MM.1S (cell line): ENCODE results near the gene IL19.

ENCODE experiments used
- DNase-seq: peaks from one replicate; pipeline ENCODE4 v3.0.0-alpha.2; 2015
- H2AFZ ChIP-seq: fragments of 300-600 bp; sonication (generic); 2 replicates; pipeline ENCODE4 v1.6.0; 2016; ENCODE audit warnings: antibody characterized with exemption, low read length
- H3F3A ChIP-seq: fragments of 300-600 bp; sonication (generic); 2 replicates; pipeline ENCODE4 v1.6.1; 2016; ENCODE audit warnings: mild to moderate bottlenecking, antibody characterized with exemption, low read length, moderate library complexity, mixed read lengths; ENCODE audit not compliant: insufficient read depth
- H3K27ac ChIP-seq: fragments of 300-600 bp; sonication (generic); 2 replicates; pipeline ENCODE4 v1.5.1; 2016; ENCODE audit warnings: mild to moderate bottlenecking, low read length
- H3K27me3 ChIP-seq: fragments of 300-600 bp; sonication (generic); replicated peaks from 2 replicates; pipeline ENCODE4 v1.6.0; 2016; ENCODE audit warnings: low read length; ENCODE audit not compliant: insufficient read depth
- H3K36me3 ChIP-seq: fragments of 300-600 bp; sonication (generic); replicated peaks from 2 replicates; pipeline ENCODE4 v1.6.1; 2016; ENCODE audit warnings: mild to moderate bottlenecking, low read length, mixed read lengths; ENCODE audit not compliant: insufficient read depth
- H3K4me1 ChIP-seq: fragments of 300-600 bp; sonication (generic); 2 replicates; pipeline ENCODE4 v1.6.1; 2016; ENCODE audit warnings: low read length, mixed read lengths
- H3K4me2 ChIP-seq: fragments of 300-600 bp; sonication (generic); 2 replicates; pipeline ENCODE4 v1.6.0; 2016; ENCODE audit warnings: low read depth, low read length
- H3K4me3 ChIP-seq: fragments of 300-600 bp; sonication (generic); 2 replicates; pipeline ENCODE4 v1.5.1; 2016; ENCODE audit warnings: low read length, mixed read lengths
- H3K79me2 ChIP-seq: fragments of 300-600 bp; sonication (generic); 2 replicates; pipeline ENCODE4 v1.6.1; 2016; ENCODE audit warnings: mixed run types, low read length, mixed read lengths
- H3K9ac ChIP-seq: fragments of 300-600 bp; sonication (generic); 2 replicates; pipeline ENCODE4 v1.6.1; 2016; ENCODE audit warnings: low read length, mixed read lengths
- H3K9me2 ChIP-seq: fragments of 300-600 bp; sonication (generic); replicated peaks from 2 replicates; pipeline ENCODE4 v1.6.1; 2016; ENCODE audit warnings: mild to moderate bottlenecking, low read length, mixed read lengths; ENCODE audit not compliant: insufficient read depth
- H3K9me3 ChIP-seq: fragments of 300-600 bp; sonication (generic); replicated peaks from 2 replicates; pipeline ENCODE4 v1.6.1; 2016; ENCODE audit warnings: mild to moderate bottlenecking, low read length, mixed read lengths; ENCODE audit not compliant: insufficient read depth
- H4K20me1 ChIP-seq: fragments of 300-600 bp; sonication (generic); 2 replicates; pipeline ENCODE4 v1.6.1; 2016; ENCODE audit warnings: mild to moderate bottlenecking, low read length, moderate library complexity, mixed read lengths; ENCODE audit not compliant: insufficient read depth
- CTCF ChIP-seq: fragments of 300-600 bp; sonication (generic); IDR thresholded peaks from 2 replicates; pipeline ENCODE4 v1.5.1; 2016; ENCODE audit warnings: antibody characterized with exemption, low read length, mixed read lengths
- EZH2 ChIP-seq: fragments of 300-600 bp; sonication (generic); optimal IDR thresholded peaks from 2 replicates; pipeline ENCODE3; 2017; ENCODE audit warnings: low read depth, mild to moderate bottlenecking, antibody characterized with exemption, low read length, mixed read lengths
- EZH2phosphoT487 ChIP-seq: fragments of 300-600 bp; sonication (generic); IDR thresholded peaks from 2 replicates; pipeline ENCODE4 v1.6.1; 2018; ENCODE audit warnings: antibody characterized with exemption, low read length

IL19 gene

GRCh38 chr1:206842854-206843253 is 72.3 kb downstream of the IL19 start:
- DNase-seq, result no peak
- H3K4me3 ChIP-seq, result no peak overlapping the region
- no peaks in the 10 kb centered on the region for H3K9me2 ChIP-seq
- no peaks in the 10 kb centered on the region for H4K20me1 ChIP-seq
- no peaks in the 10 kb centered on the region for H3F3A ChIP-seq
- TF ChIP-seq EZH2, result no peak
- TF ChIP-seq CTCF, result no peak
- TF ChIP-seq EZH2phosphoT487, result no peak
- H3K9me3 ChIP-seq, result no peaks in the 10 kb centered on the region
- no peaks in the 10 kb centered on the region for H3K4me1 ChIP-seq
- no peaks in the 10 kb centered on the region for H3K27me3 ChIP-seq
- no peaks in the 10 kb centered on the region for H3K36me3 ChIP-seq
- no peak overlapping the region for H2AFZ ChIP-seq
- H3K4me2 ChIP-seq, result no peak overlapping the region
- H3K79me2 ChIP-seq, result no peaks in the 10 kb centered on the region
- H3K27ac ChIP-seq, result no peak overlapping the region
- H3K9ac ChIP-seq, result no peak overlapping the region

- no peaks in the 10 kb centered on the region for H4K20me1 ChIP-seq
- TF ChIP-seq EZH2phosphoT487, result no peak
- TF ChIP-seq EZH2, result no peak
- TF ChIP-seq CTCF, result no peak
- H3K79me2 ChIP-seq, result no peaks in the 10 kb centered on the region
- no peak overlapping the region for H3K9ac ChIP-seq
- no peaks in the 10 kb centered on the region for H3F3A ChIP-seq
- no peaks in the 10 kb centered on the region for H3K9me3 ChIP-seq
- H3K36me3 ChIP-seq, result no peaks in the 10 kb centered on the region
- no peaks in the 10 kb centered on the region for H3K9me2 ChIP-seq
- no peaks in the 10 kb centered on the region for H3K27me3 ChIP-seq
- no peak overlapping the region for H3K4me3 ChIP-seq
- no peak for DNase-seq
- H2AFZ ChIP-seq, result no peak overlapping the region
- no peaks in the 10 kb centered on the region for H3K4me1 ChIP-seq
- H3K4me2 ChIP-seq, result no peak overlapping the region
- no peak overlapping the region for H3K27ac ChIP-seq
These were observed 73.1 kb downstream of the IL19 start for GRCh38 chr1:206843626-206844025.

- H3K36me3 ChIP-seq, result no peaks in the 10 kb centered on the region
- H3F3A ChIP-seq, result no peaks in the 10 kb centered on the region
- TF ChIP-seq EZH2, result no peak
- H3K4me3 ChIP-seq, result no peak overlapping the region
- no peaks in the 10 kb centered on the region for H3K4me1 ChIP-seq
- DNase-seq, result no peak
- H3K9me2 ChIP-seq, result no peaks in the 10 kb centered on the region
- H3K4me2 ChIP-seq, result no peak overlapping the region
- no peaks in the 10 kb centered on the region for H3K79me2 ChIP-seq
- no peak overlapping the region for H2AFZ ChIP-seq
- no peaks in the 10 kb centered on the region for H3K9me3 ChIP-seq
- H3K9ac ChIP-seq, result no peak overlapping the region
- no peaks in the 10 kb centered on the region for H3K27me3 ChIP-seq
- no peak overlapping the region for H3K27ac ChIP-seq
- H4K20me1 ChIP-seq, result no peaks in the 10 kb centered on the region
These were observed 75.9 kb downstream of the IL19 start for GRCh38 chr1:206846487-206846886.

- Histone ChIP-seq H2AFZ (no peak overlapping the region), H3K36me3 (no peaks in the 10 kb centered on the region), H3K27me3 (no peaks in the 10 kb centered on the region), H3F3A (no peaks in the 10 kb centered on the region), H3K27ac (no peak overlapping the region), H4K20me1 (no peaks in the 10 kb centered on the region), H3K9ac (no peak overlapping the region), H3K9me3 (no peaks in the 10 kb centered on the region), H3K9me2 (no peaks in the 10 kb centered on the region), H3K4me2 (no peak overlapping the region), H3K4me1 (no peaks in the 10 kb centered on the region), H3K79me2 (no peaks in the 10 kb centered on the region), H3K4me3 (no peak overlapping the region)
- DNase-seq, result no peak
- TF ChIP-seq CTCF, result no peak
- TF ChIP-seq EZH2phosphoT487, result no peak
- no peak for TF ChIP-seq EZH2
These were observed 76.8 kb downstream of the IL19 start for GRCh38 chr1:206847337-206847834.
